ENCODE results near the gene HEATR5A. TPM values are rescaled to one million over a fixed set of nuclear protein-coding genes. Genes with fewer than 3 reads are reported as not detected.
"Not testable (repeated sequence)": the region's sequence is repeated elsewhere in the genome, so short reads cannot be mapped to it uniquely, and the experiment has no call there.

Gene HEATR5A
- total RNA-seq, 1 experiment from 2014 or later = 12.7 TPM

- H3K27me3 ChIP-seq (ENCODE audit: low read length) = no peaks in the 10 kb centered on the region
- H3K9me2 ChIP-seq (replicated peaks; ENCODE audit: low read length) = no peaks in the 10 kb centered on the region
- H3K9me3 ChIP-seq (ENCODE audit: low read length) = no peaks in the 10 kb centered on the region
- H4K20me1 ChIP-seq (ENCODE audit: low read length) = no peaks in the 10 kb centered on the region
- H3F3A ChIP-seq (ENCODE audit: low read length, unreplicated experiment) = no peaks in the 10 kb centered on the region
- intact Hi-C loops (cut with micrococcal nuclease) = no loop called here
- H3K4me3 ChIP-seq (ENCODE audit: low read length) = no peak overlapping the region
- H3K4me2 ChIP-seq (ENCODE audit: low read length) = no peak overlapping the region
- TF ChIP-seq CTCF (conservative IDR thresholded peaks at IDR 0.05; ENCODE audit: low read depth, low read length) = no peak
- no peak for TF ChIP-seq EZH2 (IDR thresholded peaks at IDR 0.05; ENCODE audit: low read length, unreplicated experiment)
- no peak for TF ChIP-seq EZH2phosphoT487 (IDR thresholded peaks at IDR 0.05; ENCODE audit: borderline replicate concordance, low read length)
- H3K9ac ChIP-seq (ENCODE audit: low read length) = no peak overlapping the region
- peak; percentile 59 for DNase-seq
- H3K36me3 ChIP-seq (ENCODE audit: low read depth, low read length) = no peaks in the 10 kb centered on the region; the same call in 1 of the 2 replicates
- ATAC-seq = no peak
- H2AFZ ChIP-seq (ENCODE audit: low read length) = no peak overlapping the region
- no peak overlapping the region for H3K27ac ChIP-seq (ENCODE audit: low read length)
- POLR2A ChIA-PET (ENCODE audit: unreplicated experiment) = interaction anchor here (1.2 kb wide), 1 partner anchor 58 kb away, joined by 3 read pairs; the partner anchor contains the start of gene HEATR5A
- no TSS peak for BruUV-seq (replicated peaks)
- H3K79me2 ChIP-seq (ENCODE audit: low read length) = no peaks in the 10 kb centered on the region
- CTCF ChIA-PET = no interaction called here
- H3K4me1 ChIP-seq (ENCODE audit: insufficient read depth, low read length) = peaks cover 21% of the 10 kb centered on the region
Observed at GRCh38 chr14:31362746-31363145, 57.6 kb downstream of the HEATR5A start.

GRCh38 chr14:31361761-31362160 lies 58.6 kb downstream of the HEATR5A start:
- H3K36me3 ChIP-seq (ENCODE audit: low read depth, low read length); ATAC-seq; H2AFZ ChIP-seq (ENCODE audit: low read length); H3K9me3 ChIP-seq (ENCODE audit: low read length); H3K79me2 ChIP-seq (ENCODE audit: low read length); CTCF ChIA-PET; H3K27me3 ChIP-seq (ENCODE audit: low read length); H3K9me2 ChIP-seq (replicated peaks; ENCODE audit: low read length); DNase-seq; intact Hi-C loops (cut with micrococcal nuclease); BruUV-seq (replicated peaks); H3F3A ChIP-seq (ENCODE audit: low read length, unreplicated experiment); H4K20me1 ChIP-seq (ENCODE audit: low read length); H3K9ac ChIP-seq (ENCODE audit: low read length); POLR2A ChIA-PET (ENCODE audit: unreplicated experiment); H3K4me3 ChIP-seq (ENCODE audit: low read length): not testable (repeated sequence)
- Histone ChIP-seq H3K27ac (ENCODE audit: low read length) (peak overlapping the region; percentile 15; the same call in 1 of the 2 replicates), H3K4me2 (ENCODE audit: low read length) (peak overlapping the region; percentile 43), H3K4me1 (ENCODE audit: insufficient read depth, low read length) (peaks cover 29% of the 10 kb centered on the region)

DNA sequence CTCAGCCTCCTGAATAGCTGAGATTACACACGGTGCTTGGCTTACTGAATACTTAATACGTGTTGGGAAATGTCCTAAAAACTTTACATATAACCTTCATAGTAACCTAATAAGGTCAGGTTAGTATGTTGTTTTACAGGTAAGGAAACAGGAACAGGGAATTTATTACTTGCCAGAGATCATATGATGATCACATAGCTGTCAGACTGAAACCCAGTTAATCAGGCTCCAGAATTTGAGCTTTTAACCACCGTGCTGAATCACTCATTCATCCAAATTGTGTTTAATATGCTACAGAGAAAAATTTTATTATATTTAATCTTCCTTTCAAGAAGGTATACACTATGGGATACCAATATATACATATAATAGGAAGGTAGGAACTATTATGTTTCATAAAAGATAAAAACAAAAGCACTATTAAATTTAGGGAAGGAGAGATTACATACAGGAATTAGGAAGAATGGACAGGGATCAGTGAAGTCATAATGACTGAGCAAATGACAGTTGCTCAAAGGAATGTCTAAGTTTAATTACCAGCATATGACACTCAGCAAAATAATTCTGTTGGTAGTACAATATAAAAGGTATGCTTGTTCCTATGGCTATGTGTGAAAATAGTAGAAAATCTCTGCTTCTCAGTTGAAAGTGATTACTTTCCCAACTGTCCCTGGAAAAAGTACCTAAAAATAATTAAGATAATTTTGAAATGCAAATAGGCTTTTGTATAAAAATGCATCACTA lies 59.3 kb downstream of the HEATR5A start:
- Histone ChIP-seq H2AFZ (ENCODE audit: low read length) (no peak overlapping the region), H3K4me3 (ENCODE audit: low read length) (no peak overlapping the region), H3K4me2 (ENCODE audit: low read length) (peak overlapping the region; percentile 43), H3K36me3 (ENCODE audit: low read depth, low read length) (no peaks in the 10 kb centered on the region; the same call in 1 of the 2 replicates), H3K27me3 (ENCODE audit: low read length) (no peaks in the 10 kb centered on the region), H3K9ac (ENCODE audit: low read length) (no peak overlapping the region), H3K27ac (ENCODE audit: low read length) (peak overlapping the region; percentile 15), H3K79me2 (ENCODE audit: low read length) (no peaks in the 10 kb centered on the region), H3K9me2 (replicated peaks; ENCODE audit: low read length) (no peaks in the 10 kb centered on the region), H3F3A (ENCODE audit: low read length, unreplicated experiment) (no peaks in the 10 kb centered on the region), H4K20me1 (ENCODE audit: low read length) (no peaks in the 10 kb centered on the region), H3K9me3 (ENCODE audit: low read length) (no peaks in the 10 kb centered on the region), H3K4me1 (ENCODE audit: insufficient read depth, low read length) (peaks cover 29% of the 10 kb centered on the region)
- ChIA-PET POLR2A (ENCODE audit: unreplicated experiment) (interaction anchor here (0.7 kb wide), 1 partner anchor 127 kb away, joined by 5 read pairs; no protein-coding TSS in a partner anchor), CTCF (no interaction called here)
- TF ChIP-seq EZH2 (IDR thresholded peaks at IDR 0.05; ENCODE audit: low read length, unreplicated experiment) = no peak
- no peak for TF ChIP-seq EZH2phosphoT487 (IDR thresholded peaks at IDR 0.05; ENCODE audit: borderline replicate concordance, low read length)
- no peak for TF ChIP-seq CTCF (conservative IDR thresholded peaks at IDR 0.05; ENCODE audit: low read depth, low read length)
- no TSS peak for BruUV-seq (replicated peaks)
- ATAC-seq (peak; percentile 82), DNase-seq (peak; percentile 75)
- intact Hi-C loops (cut with micrococcal nuclease) = no loop called here

Data from PC-3 (cell line).